ENCODE measurements around the gene TPSAB1.

- TF ChIP-seq CTCF (IDR thresholded peaks at IDR 0.05; ENCODE audit: low read depth, low read length) (no peak), MYC (IDR thresholded peaks at IDR 0.05; ENCODE audit: low read depth, low read length) (no peak)
Measured at GRCh38 chr16:1258906-1259759, 18.6 kb downstream of the TPSAB1 start.
